ENCODE results near the gene PYCARD. TPM values are rescaled to one million over a fixed set of nuclear protein-coding genes. Genes with fewer than 3 reads are reported as not detected.

PYCARD gene
- total RNA-seq, 1 experiment from 2014 or later: 99.4 TPM

DNA sequence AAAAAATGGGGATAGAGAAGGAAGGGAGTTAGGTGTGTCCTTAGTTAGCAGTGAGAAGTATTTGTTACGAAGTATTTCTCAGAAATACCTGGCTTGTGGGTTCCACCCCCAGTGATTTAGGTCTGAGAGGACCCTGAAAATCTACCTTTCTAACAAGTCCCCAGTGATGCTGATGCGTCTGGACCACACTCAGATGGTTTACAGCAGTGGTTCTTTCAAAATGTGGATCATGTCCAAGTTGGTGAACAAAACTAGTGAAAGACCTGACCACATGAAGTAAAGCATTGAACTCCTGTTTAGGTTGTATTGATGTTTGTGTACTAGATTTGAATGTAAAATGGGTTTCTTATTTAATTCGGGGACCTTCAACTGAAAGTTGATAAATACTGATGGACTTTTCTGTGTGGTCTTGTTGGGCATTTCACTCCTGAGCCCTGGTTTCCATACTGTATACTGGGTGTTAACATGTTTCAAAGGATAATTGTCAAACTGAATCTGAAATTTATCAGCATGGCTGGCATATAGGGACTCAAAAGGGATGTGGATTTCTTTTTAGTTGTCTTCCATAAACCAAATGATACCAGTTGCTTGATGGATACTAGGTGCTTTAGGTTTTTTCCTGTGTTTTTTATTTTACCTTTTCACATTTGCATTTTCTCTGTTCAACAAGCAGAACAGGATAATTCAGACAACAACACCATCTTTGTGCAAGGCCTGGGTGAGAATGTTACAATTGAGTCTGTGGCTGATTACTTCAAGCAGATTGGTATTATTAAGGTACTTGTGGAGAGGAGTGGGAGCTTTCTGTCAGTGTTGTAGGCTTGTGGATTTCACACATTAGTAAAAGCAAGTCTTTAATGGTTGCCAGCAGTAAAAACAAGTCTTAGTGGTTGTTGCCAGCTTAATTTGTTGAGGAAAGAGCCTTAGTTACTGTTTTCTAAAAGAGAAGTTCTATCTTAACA is 13.8 kb downstream of the PYCARD start:
- in situ Hi-C loops (cut with HindIII; ENCODE audit: low pct_unique_long_range_greater_than_20kb, low sequenced_read_pairs) (no loop called here), intact Hi-C loops (cut with micrococcal nuclease; ENCODE audit: unreplicated experiment) (no loop called here)
- DNase-seq (ENCODE audit: low read depth, low spot score) (no peak), ATAC-seq (no peak)
- ChIA-PET POLR2A (interaction anchor here (1.1 kb wide), 1 partner anchor 9 kb away, joined by 4 read pairs; the partner anchor contains the start of gene FUS), CTCF (no interaction called here)
- no peak for TF ChIP-seq SIN3A (IDR thresholded peaks at IDR 0.05; ENCODE audit: borderline replicate concordance, insufficient read depth, low read depth, low read length)
- TF ChIP-seq, protein P1, sequence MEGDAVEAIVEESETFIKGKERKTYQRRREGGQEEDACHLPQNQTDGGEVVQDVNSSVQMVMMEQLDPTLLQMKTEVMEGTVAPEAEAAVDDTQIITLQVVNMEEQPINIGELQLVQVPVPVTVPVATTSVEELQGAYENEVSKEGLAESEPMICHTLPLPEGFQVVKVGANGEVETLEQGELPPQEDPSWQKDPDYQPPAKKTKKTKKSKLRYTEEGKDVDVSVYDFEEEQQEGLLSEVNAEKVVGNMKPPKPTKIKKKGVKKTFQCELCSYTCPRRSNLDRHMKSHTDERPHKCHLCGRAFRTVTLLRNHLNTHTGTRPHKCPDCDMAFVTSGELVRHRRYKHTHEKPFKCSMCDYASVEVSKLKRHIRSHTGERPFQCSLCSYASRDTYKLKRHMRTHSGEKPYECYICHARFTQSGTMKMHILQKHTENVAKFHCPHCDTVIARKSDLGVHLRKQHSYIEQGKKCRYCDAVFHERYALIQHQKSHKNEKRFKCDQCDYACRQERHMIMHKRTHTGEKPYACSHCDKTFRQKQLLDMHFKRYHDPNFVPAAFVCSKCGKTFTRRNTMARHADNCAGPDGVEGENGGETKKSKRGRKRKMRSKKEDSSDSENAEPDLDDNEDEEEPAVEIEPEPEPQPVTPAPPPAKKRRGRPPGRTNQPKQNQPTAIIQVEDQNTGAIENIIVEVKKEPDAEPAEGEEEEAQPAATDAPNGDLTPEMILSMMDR (IDR thresholded peaks at IDR 0.05): no peak
- no peak; the same call in 1 of the 2 replicates for TF ChIP-seq POLR2AphosphoS5 (IDR thresholded peaks at IDR 0.05; ENCODE audit: low read depth, low read length)
- TF ChIP-seq TCF7L2 (IDR thresholded peaks at IDR 0.05; ENCODE audit: low read depth, low read length): no peak
- TF ChIP-seq, protein P2, sequence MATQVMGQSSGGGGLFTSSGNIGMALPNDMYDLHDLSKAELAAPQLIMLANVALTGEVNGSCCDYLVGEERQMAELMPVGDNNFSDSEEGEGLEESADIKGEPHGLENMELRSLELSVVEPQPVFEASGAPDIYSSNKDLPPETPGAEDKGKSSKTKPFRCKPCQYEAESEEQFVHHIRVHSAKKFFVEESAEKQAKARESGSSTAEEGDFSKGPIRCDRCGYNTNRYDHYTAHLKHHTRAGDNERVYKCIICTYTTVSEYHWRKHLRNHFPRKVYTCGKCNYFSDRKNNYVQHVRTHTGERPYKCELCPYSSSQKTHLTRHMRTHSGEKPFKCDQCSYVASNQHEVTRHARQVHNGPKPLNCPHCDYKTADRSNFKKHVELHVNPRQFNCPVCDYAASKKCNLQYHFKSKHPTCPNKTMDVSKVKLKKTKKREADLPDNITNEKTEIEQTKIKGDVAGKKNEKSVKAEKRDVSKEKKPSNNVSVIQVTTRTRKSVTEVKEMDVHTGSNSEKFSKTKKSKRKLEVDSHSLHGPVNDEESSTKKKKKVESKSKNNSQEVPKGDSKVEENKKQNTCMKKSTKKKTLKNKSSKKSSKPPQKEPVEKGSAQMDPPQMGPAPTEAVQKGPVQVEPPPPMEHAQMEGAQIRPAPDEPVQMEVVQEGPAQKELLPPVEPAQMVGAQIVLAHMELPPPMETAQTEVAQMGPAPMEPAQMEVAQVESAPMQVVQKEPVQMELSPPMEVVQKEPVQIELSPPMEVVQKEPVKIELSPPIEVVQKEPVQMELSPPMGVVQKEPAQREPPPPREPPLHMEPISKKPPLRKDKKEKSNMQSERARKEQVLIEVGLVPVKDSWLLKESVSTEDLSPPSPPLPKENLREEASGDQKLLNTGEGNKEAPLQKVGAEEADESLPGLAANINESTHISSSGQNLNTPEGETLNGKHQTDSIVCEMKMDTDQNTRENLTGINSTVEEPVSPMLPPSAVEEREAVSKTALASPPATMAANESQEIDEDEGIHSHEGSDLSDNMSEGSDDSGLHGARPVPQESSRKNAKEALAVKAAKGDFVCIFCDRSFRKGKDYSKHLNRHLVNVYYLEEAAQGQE (IDR thresholded peaks at IDR 0.05; ENCODE audit: insufficient read depth in 1 of 2, low read depth in 2 of 2, low read length in 1 of 2): no peak
- Histone ChIP-seq H3K36me3 (ENCODE audit: control insufficient read depth, insufficient read depth, low read length) (peaks cover 76% of the 10 kb centered on the region), H3K4me3 (ENCODE audit: low read depth in 2 of 2, low read length in 2 of 2) (no peak overlapping the region), H3K27me3 (ENCODE audit: control insufficient read depth, insufficient read depth, low read length) (no peaks in the 10 kb centered on the region), H3K9me3 (ENCODE audit: control insufficient read depth, insufficient read depth, low read depth, low read length) (no peaks in the 10 kb centered on the region), H3K27ac (ENCODE audit: low read length) (peak overlapping the region; percentile 9; the same call in 1 of the 2 replicates), H3K4me1 (ENCODE audit: control insufficient read depth, insufficient read depth, low read length) (peaks cover 4% of the 10 kb centered on the region; the same call in 1 of the 2 replicates)
- BruUV-seq (replicated peaks): no TSS peak

DNA sequence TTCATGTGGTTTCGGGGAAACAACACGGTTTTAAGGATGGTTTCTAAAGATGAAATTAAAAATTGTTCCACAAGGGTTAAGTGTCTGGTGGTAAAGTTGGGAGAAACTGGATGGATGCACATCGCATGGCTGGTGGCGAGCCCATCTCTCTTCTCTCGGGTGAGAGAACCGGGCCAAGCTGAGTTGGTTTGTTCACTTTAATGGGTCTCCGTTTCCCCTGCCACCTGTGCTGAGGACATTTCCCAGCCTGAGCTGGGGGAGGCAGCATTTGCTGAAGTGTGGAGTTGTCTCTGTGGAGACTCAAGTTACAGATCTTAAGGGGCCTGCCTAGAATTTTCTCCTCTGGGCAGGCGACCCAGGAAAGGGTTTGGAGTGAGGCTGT is 14.8 kb downstream of the PYCARD start:
- TF ChIP-seq, protein P2 (IDR thresholded peaks at IDR 0.05; ENCODE audit: insufficient read depth in 1 of 2, low read depth in 2 of 2, low read length in 1 of 2): no peak
- no peak; the same call in 1 of the 2 replicates for TF ChIP-seq POLR2AphosphoS5 (IDR thresholded peaks at IDR 0.05; ENCODE audit: low read depth, low read length)
- TF ChIP-seq TCF7L2 (IDR thresholded peaks at IDR 0.05; ENCODE audit: low read depth, low read length): no peak
- TF ChIP-seq SIN3A (IDR thresholded peaks at IDR 0.05; ENCODE audit: borderline replicate concordance, insufficient read depth, low read depth, low read length): no peak
- TF ChIP-seq, protein P1 (IDR thresholded peaks at IDR 0.05): no peak
- in situ Hi-C loops (cut with HindIII; ENCODE audit: low pct_unique_long_range_greater_than_20kb, low sequenced_read_pairs) (no loop called here), intact Hi-C loops (cut with micrococcal nuclease; ENCODE audit: unreplicated experiment) (no loop called here)
- H3K4me3 ChIP-seq (ENCODE audit: low read depth in 2 of 2, low read length in 2 of 2): no peak overlapping the region
- H3K27ac ChIP-seq (ENCODE audit: low read length): no peak overlapping the region; the same call in 1 of the 2 replicates
- H3K9me3 ChIP-seq (ENCODE audit: control insufficient read depth, insufficient read depth, low read depth, low read length): no peaks in the 10 kb centered on the region
- ChIA-PET CTCF (no interaction called here), POLR2A (interaction anchor here (0.6 kb wide), 1 partner anchor 43 kb away, joined by 4 read pairs; no protein-coding TSS in a partner anchor)
- peaks cover 13% of the 10 kb centered on the region for H3K4me1 ChIP-seq (ENCODE audit: control insufficient read depth, insufficient read depth, low read length)
- ATAC-seq (no peak), DNase-seq (ENCODE audit: low read depth, low spot score) (no peak)
- peaks cover 85% of the 10 kb centered on the region for H3K36me3 ChIP-seq (ENCODE audit: control insufficient read depth, insufficient read depth, low read length)
- H3K27me3 ChIP-seq (ENCODE audit: control insufficient read depth, insufficient read depth, low read length): no peaks in the 10 kb centered on the region
- no TSS peak for BruUV-seq (replicated peaks)

Data from Panc1 (cell line).